ENCODE results near the gene NSL1. TPM values are rescaled to one million over a fixed set of nuclear protein-coding genes. Genes with fewer than 3 reads are reported as not detected.

NSL1 gene
- total and polyA plus RNA-seq, 2 donors (not counting 1 experiment from before 2014, with no cell fraction given): 20.5 to 45.9 TPM

DNA sequence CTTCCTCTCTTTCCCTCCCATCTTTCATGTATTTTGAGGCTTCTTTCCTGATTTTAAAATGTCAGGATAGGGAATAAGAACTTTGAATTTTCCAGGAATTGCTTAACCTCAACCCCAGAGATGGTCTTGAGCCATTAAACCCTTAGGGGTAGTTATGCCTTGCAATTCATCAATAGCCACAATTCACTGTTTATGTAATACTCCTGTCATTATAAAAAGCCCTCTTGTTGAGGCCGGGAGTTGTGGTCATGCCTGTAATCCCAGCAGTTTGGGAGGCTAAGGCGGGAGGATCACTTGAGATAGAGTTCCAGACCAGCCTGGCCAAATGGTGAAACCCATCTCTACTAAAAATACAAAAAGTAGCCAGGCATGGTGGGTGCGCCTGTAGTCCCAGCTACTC lies 31.4 kb upstream of the NSL1 start:
- WGBS (ENCODE audit: insufficient coverage): 100% methylated on average over 3 of the region's 3 CpGs
- ATAC-seq (ENCODE audit: low read depth): no peak
- ChIA-PET CTCF (no interaction called here), POLR2A (no interaction called here)
- Histone ChIP-seq H3K79me2 (ENCODE audit: control insufficient read depth, insufficient read depth, low read length) (no peaks in the 10 kb centered on the region), H3K27me3 (replicated peaks in 1 of 4; ENCODE audit: control extremely low read depth in 1 of 4, control insufficient read depth in 3 of 4, insufficient read depth in 4 of 4, low read length in 3 of 4) (no peaks in the 10 kb centered on the region), H3K9ac (ENCODE audit: low read length) (no peak overlapping the region), H3K27ac (ENCODE audit: low read length in 2 of 2) (no peak overlapping the region), H3K4me3 (ENCODE audit: control extremely low read depth in 1 of 5, extremely low read depth in 1 of 5, insufficient read depth in 1 of 5, low read depth in 2 of 5, low read length in 4 of 5) (no peak overlapping the region), H3K36me3 (replicated peaks in 1 of 2; ENCODE audit: control extremely low read depth in 1 of 2, control insufficient read depth in 1 of 2, extremely low read depth in 1 of 2, insufficient read depth in 2 of 2, low read length in 1 of 2) (no peaks in the 10 kb centered on the region), H2AFZ (ENCODE audit: insufficient read depth, low read depth, low read length, poor library complexity, severe bottlenecking) (no peak overlapping the region), H3K4me1 (ENCODE audit: control insufficient read depth in 2 of 2, insufficient read depth in 2 of 2, low read length in 2 of 2) (peaks cover 8 to 12% of the 10 kb centered on the region in 2 donors), H3K9me3 (ENCODE audit: control extremely low read depth in 1 of 3, control insufficient read depth in 2 of 3, insufficient read depth in 1 of 3, low read length in 2 of 3) (peaks cover 3 to 30% (median 11%) of the 10 kb centered on the region in 3 donors), H3K4me2 (replicated peaks; ENCODE audit: low read depth, low read length, poor library complexity, severe bottlenecking) (no peak overlapping the region), H4K20me1 (ENCODE audit: control insufficient read depth, insufficient read depth, low read length, poor library complexity, severe bottlenecking) (no peaks in the 10 kb centered on the region)
- H3K27ac Mint-ChIP-seq: no peak overlapping the region
- H3K4me3 Mint-ChIP-seq: no peak overlapping the region
- peaks cover 13% of the 10 kb centered on the region for H3K4me1 Mint-ChIP-seq
- H3K9me3 Mint-ChIP-seq (ENCODE audit: insufficient read depth): peaks cover 9% of the 10 kb centered on the region
- intact Hi-C loops (cut with micrococcal nuclease): no loop called here
- no peak for DNase-seq
- H3K27me3 Mint-ChIP-seq: no peaks in the 10 kb centered on the region
- TF ChIP-seq EZH2 (IDR thresholded peaks at IDR 0.05; ENCODE audit: borderline replicate concordance, insufficient read depth, low read depth, low read length, poor library complexity, severe bottlenecking) (no peak), CTCF (IDR thresholded peaks at IDR 0.05) (no peak)

GRCh38 chr1:212820969-212821368 lies 29.4 kb upstream of the NSL1 start:
- Histone ChIP-seq H3K27ac (ENCODE audit: low read length in 2 of 2) (no peak overlapping the region), H3K4me3 (ENCODE audit: control extremely low read depth in 1 of 5, extremely low read depth in 1 of 5, insufficient read depth in 1 of 5, low read depth in 2 of 5, low read length in 4 of 5) (no peak overlapping the region), H3K79me2 (ENCODE audit: control insufficient read depth, insufficient read depth, low read length) (no peaks in the 10 kb centered on the region), H3K9me3 (ENCODE audit: control extremely low read depth in 1 of 3, control insufficient read depth in 2 of 3, insufficient read depth in 1 of 3, low read length in 2 of 3) (peaks cover 3 to 20% (median 9%) of the 10 kb centered on the region in 3 donors), H3K4me1 (ENCODE audit: control insufficient read depth in 2 of 2, insufficient read depth in 2 of 2, low read length in 2 of 2) (peaks cover 8 to 12% of the 10 kb centered on the region in 2 donors), H2AFZ (ENCODE audit: insufficient read depth, low read depth, low read length, poor library complexity, severe bottlenecking) (no peak overlapping the region), H3K27me3 (replicated peaks in 1 of 4; ENCODE audit: control extremely low read depth in 1 of 4, control insufficient read depth in 3 of 4, insufficient read depth in 4 of 4, low read length in 3 of 4) (no peaks in the 10 kb centered on the region), H3K9ac (ENCODE audit: low read length) (no peak overlapping the region), H3K4me2 (replicated peaks; ENCODE audit: low read depth, low read length, poor library complexity, severe bottlenecking) (no peak overlapping the region), H4K20me1 (ENCODE audit: control insufficient read depth, insufficient read depth, low read length, poor library complexity, severe bottlenecking) (no peaks in the 10 kb centered on the region), H3K36me3 (replicated peaks in 1 of 2; ENCODE audit: control extremely low read depth in 1 of 2, control insufficient read depth in 1 of 2, extremely low read depth in 1 of 2, insufficient read depth in 2 of 2, low read length in 1 of 2) (no peaks in the 10 kb centered on the region)
- Mint-ChIP-seq H3K27me3 (no peaks in the 10 kb centered on the region), H3K4me1 (peaks cover 13% of the 10 kb centered on the region), H3K4me3 (no peak overlapping the region), H3K27ac (no peak overlapping the region), H3K9me3 (ENCODE audit: insufficient read depth) (peaks cover 6% of the 10 kb centered on the region)
- ChIA-PET POLR2A (no interaction called here), CTCF (no interaction called here)
- WGBS (ENCODE audit: insufficient coverage): no CpG with 5 or more reads among the region's 2 CpGs
- intact Hi-C loops (cut with micrococcal nuclease): no loop called here
- ATAC-seq (ENCODE audit: low read depth) (no peak), DNase-seq (no peak)
- no peak for TF ChIP-seq EZH2 (IDR thresholded peaks at IDR 0.05; ENCODE audit: borderline replicate concordance, insufficient read depth, low read depth, low read length, poor library complexity, severe bottlenecking)
- TF ChIP-seq CTCF (IDR thresholded peaks at IDR 0.05): no peak

Data from B cell (primary cell).